Stimulated activated CD4-positive, alpha-beta T cell treated with anti-CD3 and anti-CD28 coated beads, TNF-alpha, amount 100 ng/mL, for 1 hour (primary cell): Measurements from ENCODE around the gene KMT2C.
"Not testable (repeated sequence)": the region's sequence is repeated elsewhere in the genome, so short reads cannot be mapped to it uniquely, and the experiment has no call there.

ENCODE experiments used
- DNase-seq, 3 donors: peaks; one replicate each; pipeline ENCODE4 v3.0.0-alpha.2; 2020; ENCODE audit warnings: low read depth in 3 of 3, low spot score in 1 of 3

Gene KMT2C

GRCh38 chr7:152362128-152362926, 73.5 kb downstream of the KMT2C start:
- no peak for DNase-seq

GRCh38 chr7:152355474-152356057, 80.2 kb downstream of the KMT2C start:
- no peak for DNase-seq

- no peak for DNase-seq
Observed at GRCh38 chr7:152354061-152354460, 81.7 kb downstream of the KMT2C start.

- DNase-seq: not testable (repeated sequence)
Observed at GRCh38 chr7:152353281-152353680, 82.5 kb downstream of the KMT2C start.

GRCh38 chr7:152351747-152352146, 84.1 kb downstream of the KMT2C start:
- not testable (repeated sequence) for DNase-seq

- no peak for DNase-seq
Observed at GRCh38 chr7:152351168-152351567, 84.6 kb downstream of the KMT2C start.

GRCh38 chr7:152347888-152348287, 87.9 kb downstream of the KMT2C start:
- DNase-seq: no peak

GRCh38 chr7:152344253-152344652, 91.5 kb downstream of the KMT2C start:
- no peak for DNase-seq

GRCh38 chr7:152342796-152343195, 93.0 kb downstream of the KMT2C start:
- no peak for DNase-seq

- DNase-seq: no peak
Observed at GRCh38 chr7:152341914-152342236, 93.9 kb downstream of the KMT2C start.

- DNase-seq: no peak
Observed at GRCh38 chr7:152341039-152341913, 94.5 kb downstream of the KMT2C start.

- DNase-seq: no peak
Observed at GRCh38 chr7:152340161-152340560, 95.6 kb downstream of the KMT2C start.

- DNase-seq: no peak
Observed at GRCh38 chr7:152338561-152338960, 97.2 kb downstream of the KMT2C start.

- peak in 1 of 3 donors; percentile 2 for DNase-seq
Observed at GRCh38 chr7:152336754-152337368, 98.9 kb downstream of the KMT2C start.

- DNase-seq: no peak
Observed at GRCh38 chr7:152335900-152336571, 99.8 kb downstream of the KMT2C start.

- no peak for DNase-seq
Observed at GRCh38 chr7:152333134-152333533, 102.7 kb downstream of the KMT2C start.

- DNase-seq: no peak
Observed at GRCh38 chr7:152330827-152331226, 105.0 kb downstream of the KMT2C start.

- no peak for DNase-seq
Observed at GRCh38 chr7:152329469-152329868, 106.3 kb downstream of the KMT2C start.

- DNase-seq: no peak
Observed at GRCh38 chr7:152328234-152328633, 107.6 kb downstream of the KMT2C start.

- no peak for DNase-seq
Observed at GRCh38 chr7:152315845-152316244, 120.0 kb downstream of the KMT2C start.
